Parathyroid adenoma (tissue), 2 donors: ENCODE results near the gene ADM2.

Source experiments
- H2AFZ ChIP-seq: fragments of 300-600 bp; sonication (generic); one replicate; pipeline ENCODE4 v1.7.0; 2017; ENCODE audit warnings: antibody characterized with exemption, mild to moderate bottlenecking
- H3K27ac ChIP-seq: fragments of 300-600 bp; sonication (generic); one replicate; pipeline ENCODE4 v1.7.0; 2017
- H3K27me3 ChIP-seq: fragments of 300-600 bp; sonication (generic); one replicate; pipeline ENCODE4 v1.7.0; 2017; ENCODE audit warnings: low read length; ENCODE audit not compliant: control insufficient read depth, insufficient read depth
- H3K36me3 ChIP-seq: fragments of 300-600 bp; sonication (generic); one replicate; pipeline ENCODE4 v1.7.0; 2017; ENCODE audit warnings: low read length; ENCODE audit not compliant: control insufficient read depth, insufficient read depth
- H3K4me1 ChIP-seq: fragments of 300-600 bp; sonication (generic); one replicate; pipeline ENCODE4 v1.7.0; 2017; ENCODE audit warnings: control low read depth
- H3K4me2 ChIP-seq: fragments of 300-600 bp; sonication (generic); one replicate; pipeline ENCODE4 v1.7.0; 2017; ENCODE audit warnings: low read length
- H3K4me3 ChIP-seq: fragments of 300-600 bp; sonication (generic); one replicate; pipeline ENCODE4 v1.7.0; 2017; ENCODE audit warnings: low read depth, low read length
- H3K79me2 ChIP-seq: fragments of 300-600 bp; sonication (generic); one replicate; pipeline ENCODE4 v1.7.0; 2017; ENCODE audit warnings: control low read depth
- H3K9ac ChIP-seq: fragments of 300-600 bp; sonication (generic); one replicate; pipeline ENCODE4 v1.7.0; 2017; ENCODE audit warnings: mild to moderate bottlenecking
- H3K9me3 ChIP-seq: fragments of 300-600 bp; sonication (generic); one replicate; pipeline ENCODE4 v1.7.0; 2017; ENCODE audit warnings: low read length; ENCODE audit not compliant: control insufficient read depth
- CTCF ChIP-seq: fragments of 300-600 bp; sonication (generic); IDR thresholded peaks from one replicate; pipeline ENCODE4 v1.7.0; 2017; ENCODE audit warnings: antibody characterized with exemption, mild to moderate bottlenecking
- donor health status: primary hyperparathyroidism.

Gene ADM2

GRCh38 chr22:50502628-50503474, 21.5 kb downstream of the ADM2 start:
- H3K27ac ChIP-seq = no peak overlapping the region
- no peak overlapping the region for H2AFZ ChIP-seq
- no peaks in the 10 kb centered on the region for H3K79me2 ChIP-seq
- H3K4me2 ChIP-seq = no peak overlapping the region
- no peaks in the 10 kb centered on the region for H3K27me3 ChIP-seq
- H3K4me3 ChIP-seq = no peak overlapping the region
- H3K9me3 ChIP-seq = no peaks in the 10 kb centered on the region
- H3K36me3 ChIP-seq = no peaks in the 10 kb centered on the region
- no peak overlapping the region for H3K9ac ChIP-seq
- no peak for TF ChIP-seq CTCF
- no peaks in the 10 kb centered on the region for H3K4me1 ChIP-seq

DNA sequence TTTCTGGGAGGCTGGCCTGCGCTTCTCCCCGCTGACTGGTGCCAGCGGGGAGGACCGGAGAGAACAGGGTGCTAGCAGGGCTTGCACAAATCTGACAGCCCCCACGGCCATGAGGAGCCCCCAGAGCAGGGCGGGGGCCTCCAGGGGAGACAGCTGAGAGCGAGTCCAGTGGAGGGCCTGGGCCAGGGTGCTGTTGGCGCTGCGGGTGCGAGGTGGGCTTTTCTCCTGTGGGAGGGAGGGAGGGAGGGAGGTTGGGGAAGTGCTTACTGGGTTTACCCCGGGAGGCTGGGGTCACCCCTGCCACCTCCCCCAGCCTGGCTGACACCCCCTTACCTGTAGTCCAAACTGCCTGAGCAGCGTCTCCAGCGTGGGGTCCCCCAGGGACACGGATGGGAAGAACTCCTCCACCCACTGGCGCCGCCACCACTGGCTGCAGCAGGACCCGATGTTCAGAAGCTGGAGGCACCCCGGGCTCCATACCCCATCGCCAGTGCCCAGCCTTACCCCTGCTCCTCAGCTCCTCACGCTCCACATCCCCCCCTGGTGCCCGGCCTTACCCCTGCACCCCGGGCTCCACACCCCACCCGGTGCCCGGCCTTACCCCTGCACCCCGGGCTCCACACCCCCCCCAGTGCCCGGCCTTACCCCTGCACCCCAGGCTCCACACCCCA, 22.3 kb downstream of the ADM2 start:
- TF ChIP-seq CTCF = no peak
- no peak overlapping the region for H3K4me2 ChIP-seq
- H3K4me3 ChIP-seq = no peak overlapping the region
- no peak overlapping the region for H3K9ac ChIP-seq
- no peaks in the 10 kb centered on the region for H3K27me3 ChIP-seq
- no peaks in the 10 kb centered on the region for H3K79me2 ChIP-seq
- H3K36me3 ChIP-seq = no peaks in the 10 kb centered on the region
- no peaks in the 10 kb centered on the region for H3K9me3 ChIP-seq
- no peaks in the 10 kb centered on the region for H3K4me1 ChIP-seq
- H3K27ac ChIP-seq = no peak overlapping the region
- no peak overlapping the region for H2AFZ ChIP-seq

DNA sequence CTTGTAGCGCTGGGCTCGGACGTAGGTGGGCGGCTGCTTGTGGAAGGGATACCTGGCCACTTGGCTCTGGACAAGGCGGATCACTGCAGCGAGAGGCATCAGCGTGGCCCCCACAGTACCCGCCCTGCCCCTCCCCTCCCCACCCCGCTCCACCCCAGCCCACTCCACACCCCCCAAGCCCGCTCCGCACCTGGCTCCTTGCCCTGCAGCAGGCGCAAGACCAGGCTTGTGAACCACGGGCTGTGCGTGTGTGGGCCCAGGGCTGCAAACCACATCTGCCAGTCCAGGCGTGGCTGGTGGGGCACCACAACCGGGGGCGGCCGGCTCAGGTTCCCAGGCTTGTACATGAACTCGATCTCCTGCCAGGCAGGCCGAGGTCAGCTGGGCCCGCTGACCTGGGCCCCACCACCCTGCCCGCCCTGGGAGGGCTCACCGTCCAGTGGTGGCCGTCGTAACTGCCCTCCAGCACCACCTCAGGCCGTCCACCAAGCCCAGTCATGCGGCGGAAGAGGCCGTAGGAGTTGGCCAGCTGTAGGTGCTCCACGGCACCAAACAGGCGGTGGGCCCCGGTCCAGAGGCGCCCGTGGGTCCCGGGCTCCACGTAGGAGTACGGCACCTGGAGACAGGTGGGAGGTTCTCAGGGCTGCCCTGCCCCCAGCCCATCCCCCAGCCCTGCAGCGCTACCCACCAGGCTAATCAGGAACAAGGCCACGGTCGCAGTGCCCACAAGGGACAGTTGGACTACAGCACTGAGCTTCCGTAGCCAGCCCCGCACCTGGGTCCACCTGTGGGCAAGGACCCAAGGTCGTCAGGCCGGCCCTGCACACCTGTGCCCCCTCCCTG, 23.2 kb downstream of the ADM2 start:
- Histone ChIP-seq H3K79me2 (no peaks in the 10 kb centered on the region), H2AFZ (no peak overlapping the region), H3K27ac (no peak overlapping the region), H3K4me3 (no peak overlapping the region), H3K4me2 (no peak overlapping the region), H3K36me3 (no peaks in the 10 kb centered on the region), H3K9me3 (no peaks in the 10 kb centered on the region), H3K27me3 (no peaks in the 10 kb centered on the region), H3K9ac (no peak overlapping the region), H3K4me1 (no peaks in the 10 kb centered on the region)
- TF ChIP-seq CTCF = no peak

GRCh38 chr22:50505276-50505775, 24.0 kb downstream of the ADM2 start:
- H3K9me3 ChIP-seq = no peaks in the 10 kb centered on the region
- H3K79me2 ChIP-seq = no peaks in the 10 kb centered on the region
- no peak overlapping the region for H3K4me3 ChIP-seq
- H3K4me2 ChIP-seq = no peak overlapping the region
- no peak overlapping the region for H3K27ac ChIP-seq
- H3K36me3 ChIP-seq = no peaks in the 10 kb centered on the region
- H3K27me3 ChIP-seq = no peaks in the 10 kb centered on the region
- no peaks in the 10 kb centered on the region for H3K4me1 ChIP-seq
- TF ChIP-seq CTCF = no peak
- H2AFZ ChIP-seq = no peak overlapping the region
- H3K9ac ChIP-seq = no peak overlapping the region
